ENCODE results near the gene DSTYK.

DNA sequence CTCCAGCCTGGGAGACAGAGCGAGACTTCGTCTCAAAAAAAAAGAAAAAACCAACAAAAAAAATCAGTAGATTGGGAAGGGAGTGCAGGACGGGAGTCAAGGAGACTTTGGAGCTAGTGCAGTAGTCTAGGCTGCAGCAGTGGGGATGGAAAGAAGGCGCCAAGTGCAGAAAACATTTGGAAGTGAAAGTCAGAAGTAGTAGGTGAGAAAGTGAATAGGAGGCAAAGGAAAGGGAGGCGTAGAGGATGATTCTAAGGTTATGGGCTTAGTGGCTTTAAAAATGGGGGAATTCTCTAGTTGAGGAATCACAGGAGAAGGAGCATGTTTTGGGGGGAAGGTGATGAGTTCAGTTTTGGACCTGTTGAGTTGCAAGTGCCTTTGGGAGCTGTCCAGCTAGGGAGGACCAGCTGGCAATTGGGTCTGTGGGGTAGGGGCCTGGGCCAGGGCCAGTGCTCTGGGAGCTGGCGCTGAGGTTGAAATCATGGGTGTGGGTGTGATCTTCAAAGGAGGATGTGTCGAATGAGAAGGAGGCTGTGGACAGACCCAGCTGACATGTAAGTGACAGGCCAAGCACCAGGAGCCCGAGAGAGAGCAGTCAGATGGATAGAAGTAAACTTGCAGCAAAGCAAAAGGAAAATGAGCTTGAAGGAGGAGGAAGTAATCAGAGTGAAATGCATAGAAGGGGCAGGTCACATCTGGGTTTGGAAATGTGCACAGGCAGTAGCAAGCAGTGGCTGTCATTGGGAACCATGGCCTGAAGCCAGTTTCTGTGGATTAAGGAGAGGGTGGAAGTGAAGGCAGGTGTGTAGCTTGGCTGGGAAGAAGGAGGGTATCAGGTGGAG is 32.1 kb upstream of the DSTYK start:
- TF ChIP-seq EZH2 (IDR thresholded peaks at IDR 0.05) (no peak), POLR2AphosphoS5 (IDR thresholded peaks at IDR 0.05; ENCODE audit: borderline replicate concordance, low read depth, low read length) (no peak), FOXP2 (optimal IDR thresholded peaks at IDR 0.05; ENCODE audit: control extremely low read depth, extremely low read length, insufficient read depth) (no peak)

All from SK-N-MC (cell line).